ENCODE results near the gene ASIC5.

DNA sequence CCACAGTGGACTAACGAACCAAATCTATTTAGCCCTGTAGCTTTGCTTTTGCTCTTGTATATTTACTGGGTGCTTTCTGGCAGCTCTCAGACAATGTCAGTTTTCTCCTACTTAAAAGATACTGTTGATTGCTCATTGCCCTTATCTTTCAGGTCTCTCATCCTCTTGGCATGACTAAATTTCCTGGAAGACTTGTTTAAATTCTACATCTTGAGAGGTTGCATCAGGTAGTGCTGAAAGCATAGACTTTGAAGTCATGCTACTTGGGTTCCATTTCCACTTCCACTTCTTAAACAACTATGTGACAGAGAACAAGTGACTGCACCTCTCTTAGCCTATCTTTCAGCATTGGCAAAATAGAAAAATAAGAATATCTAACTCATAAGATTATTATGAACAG, 45.8 kb upstream of the ASIC5 start:
- TF ChIP-seq, protein P1, sequence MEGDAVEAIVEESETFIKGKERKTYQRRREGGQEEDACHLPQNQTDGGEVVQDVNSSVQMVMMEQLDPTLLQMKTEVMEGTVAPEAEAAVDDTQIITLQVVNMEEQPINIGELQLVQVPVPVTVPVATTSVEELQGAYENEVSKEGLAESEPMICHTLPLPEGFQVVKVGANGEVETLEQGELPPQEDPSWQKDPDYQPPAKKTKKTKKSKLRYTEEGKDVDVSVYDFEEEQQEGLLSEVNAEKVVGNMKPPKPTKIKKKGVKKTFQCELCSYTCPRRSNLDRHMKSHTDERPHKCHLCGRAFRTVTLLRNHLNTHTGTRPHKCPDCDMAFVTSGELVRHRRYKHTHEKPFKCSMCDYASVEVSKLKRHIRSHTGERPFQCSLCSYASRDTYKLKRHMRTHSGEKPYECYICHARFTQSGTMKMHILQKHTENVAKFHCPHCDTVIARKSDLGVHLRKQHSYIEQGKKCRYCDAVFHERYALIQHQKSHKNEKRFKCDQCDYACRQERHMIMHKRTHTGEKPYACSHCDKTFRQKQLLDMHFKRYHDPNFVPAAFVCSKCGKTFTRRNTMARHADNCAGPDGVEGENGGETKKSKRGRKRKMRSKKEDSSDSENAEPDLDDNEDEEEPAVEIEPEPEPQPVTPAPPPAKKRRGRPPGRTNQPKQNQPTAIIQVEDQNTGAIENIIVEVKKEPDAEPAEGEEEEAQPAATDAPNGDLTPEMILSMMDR (IDR thresholded peaks at IDR 0.05) = no peak
- TF ChIP-seq POLR2A (IDR thresholded peaks at IDR 0.05) = no peak

Measured in tibial nerve (tissue), 3 donors.